HepG2 (cell line): ENCODE results near the gene FAM20C. TPM values are rescaled to one million over a fixed set of nuclear protein-coding genes. Genes with fewer than 3 reads are reported as not detected.

Experiments
- BCL6 ChIP-seq: IDR thresholded peaks from 2 replicates; pipeline ENCODE4 v1.6.1; 2016; ENCODE audit warnings: missing genetic modification reagents, missing compliant biosample characterization
- BORCS8-MEF2B ChIP-seq: sonication (generic); formaldehyde crosslinking; IDR thresholded peaks from 2 replicates; pipeline ENCODE4 v1.8.0; 2022; ENCODE audit warnings: mild to moderate bottlenecking, missing genetic modification reagents
- DRAP1 ChIP-seq: IDR thresholded peaks from 2 replicates; pipeline ENCODE4 v1.6.1; 2016; ENCODE audit warnings: missing genetic modification reagents, missing compliant biosample characterization
- FOXJ3 ChIP-seq: sonication (generic); formaldehyde crosslinking; IDR thresholded peaks from 2 replicates; pipeline ENCODE4 v1.4.0; 2020; ENCODE audit warnings: missing genetic modification reagents, mild to moderate bottlenecking, borderline replicate concordance
- GATA4 ChIP-seq: sonication (generic); IDR thresholded peaks from 2 replicates; pipeline ENCODE4 v1.6.1; 2016; ENCODE audit warnings: antibody characterized with exemption, low read depth, borderline replicate concordance
- IRF9 ChIP-seq: sonication (generic); formaldehyde crosslinking; IDR thresholded peaks from 2 replicates; pipeline ENCODE4 v1.8.0; 2022; ENCODE audit warnings: missing genetic modification reagents, mild to moderate bottlenecking, borderline replicate concordance
- MED13 ChIP-seq: sonication (generic); formaldehyde crosslinking; IDR thresholded peaks from 2 replicates; pipeline ENCODE4 v1.5.0; 2020; ENCODE audit warnings: missing genetic modification reagents
- MIER2 ChIP-seq: IDR thresholded peaks from 2 replicates; pipeline ENCODE4 v1.6.1; 2016; ENCODE audit warnings: missing biosample characterization, missing genetic modification reagents
- POGZ ChIP-seq: sonication (generic); formaldehyde crosslinking; IDR thresholded peaks from 2 replicates; pipeline ENCODE4 v1.4.0; 2020; ENCODE audit warnings: mild to moderate bottlenecking, missing genetic modification reagents
- STAT5B ChIP-seq: sonication (generic); formaldehyde crosslinking; IDR thresholded peaks from 2 replicates; pipeline ENCODE4 v1.4.0; 2020; ENCODE audit warnings: missing genetic modification reagents
- TBL1XR1 ChIP-seq: fragments of 150-350 bp; IDR thresholded peaks from 2 replicates; pipeline ENCODE4 v1.6.1; 2014; ENCODE audit warnings: borderline replicate concordance, low read length; ENCODE audit not compliant: partially characterized antibody
- TBX2 ChIP-seq: sonication (generic); formaldehyde crosslinking; IDR thresholded peaks from 2 replicates; pipeline ENCODE4 v1.5.0; 2020; ENCODE audit warnings: missing genetic modification reagents, mild to moderate bottlenecking, borderline replicate concordance
- TCF7L2 ChIP-seq: IDR thresholded peaks from 2 replicates; pipeline ENCODE4 v1.6.1; 2011; ENCODE audit warnings: mild to moderate bottlenecking, low read depth, low read length, moderate library complexity
- ZBTB38 ChIP-seq: sonication (generic); formaldehyde crosslinking; IDR thresholded peaks from 2 replicates; pipeline ENCODE4 v1.5.1; 2020; ENCODE audit warnings: mild to moderate bottlenecking, missing genetic modification reagents
- ZC3H4 ChIP-seq: sonication (generic); formaldehyde crosslinking; IDR thresholded peaks from 2 replicates; pipeline ENCODE4 v1.4.0; 2020; ENCODE audit warnings: missing genetic modification reagents, borderline replicate concordance
- ZNF276 ChIP-seq: sonication (generic); formaldehyde crosslinking; IDR thresholded peaks from 2 replicates; pipeline ENCODE4 v1.4.0; 2020; ENCODE audit warnings: mild to moderate bottlenecking, low read depth, missing genetic modification reagents
- ZNF33A ChIP-seq: sonication (generic); formaldehyde crosslinking; IDR thresholded peaks from 2 replicates; pipeline ENCODE4 v1.5.1; 2020; ENCODE audit warnings: missing genetic modification reagents, mild to moderate bottlenecking, moderate library complexity, borderline replicate concordance
- ZNF549 ChIP-seq: sonication (generic); formaldehyde crosslinking; IDR thresholded peaks from 2 replicates; pipeline ENCODE4 v1.5.0; 2020; ENCODE audit warnings: missing genetic modification reagents
- ZNF569 ChIP-seq: sonication (generic); formaldehyde crosslinking; IDR thresholded peaks from 2 replicates; pipeline ENCODE4 v1.5.0; 2020; ENCODE audit warnings: mild to moderate bottlenecking, missing genetic modification reagents, moderate library complexity, borderline replicate concordance
- ZNF570 ChIP-seq: sonication (generic); formaldehyde crosslinking; IDR thresholded peaks from 2 replicates; pipeline ENCODE4 v1.4.0; 2020; ENCODE audit warnings: mild to moderate bottlenecking, missing genetic modification reagents, borderline replicate concordance
- ZNF775 ChIP-seq: sonication (generic); formaldehyde crosslinking; IDR thresholded peaks from 2 replicates; pipeline ENCODE4 v1.4.0; 2020; ENCODE audit warnings: missing genetic modification reagents, mild to moderate bottlenecking, moderate library complexity, borderline replicate concordance
- ZNF839 ChIP-seq: sonication (generic); formaldehyde crosslinking; IDR thresholded peaks from 2 replicates; pipeline ENCODE4 v1.4.0; 2020; ENCODE audit warnings: missing genetic modification reagents, mild to moderate bottlenecking, borderline replicate concordance
- polyA plus RNA-seq, 8 experiments: library from polyadenylated mRNA; depleted of rRNA in 3 of 8; stranded (reverse) in 7 of 8; unstranded in 1 of 8; fragments of >200 nt; fragmentation: Illumina TruSeq in 4 of 8; extraction: Trizol in 4 of 8; gene quantifications; 2 replicates each; pipeline versions ENCODE4 v1.2.1 to v1.2.3, GENCODE V29; 2011 to 2016; ENCODE audit warnings: low read depth in 4 of 8, missing spikeins in 1 of 8, mixed read lengths in 1 of 8; ENCODE audit not compliant: insufficient read depth in 1 of 8
- total RNA-seq, 5 experiments: library from RNA; depleted of rRNA; stranded (reverse); fragments of >200 nt; fragmentation: Illumina TruSeq; extraction: Trizol; gene quantifications; 2 replicates each; pipeline ENCODE4 v1.2.3, GENCODE V29; 2016; ENCODE audit warnings: low read depth in 1 of 5
- TF ChIP-seq, protein P1 (sequence below): sonication (generic); formaldehyde crosslinking; IDR thresholded peaks from 2 replicates; pipeline ENCODE4 v1.8.1; 2023; ENCODE audit warnings: missing genetic modification reagents, mild to moderate bottlenecking, borderline replicate concordance
- TF ChIP-seq, protein P2 (sequence below): sonication (generic); formaldehyde crosslinking; IDR thresholded peaks from 2 replicates; pipeline ENCODE4 v1.4.0; 2020; ENCODE audit warnings: missing genetic modification reagents, mild to moderate bottlenecking, borderline replicate concordance

FAM20C gene
- total and polyA plus RNA-seq, 2 of the 13 experiments (the other 11 are each of a cell fraction or from before 2014, with no cell fraction given) = 11.9 to 19.9 TPM

GRCh38 chr7:148932-149790, 43.2 kb upstream of the FAM20C start (continued):
- TF ChIP-seq, protein P1, sequence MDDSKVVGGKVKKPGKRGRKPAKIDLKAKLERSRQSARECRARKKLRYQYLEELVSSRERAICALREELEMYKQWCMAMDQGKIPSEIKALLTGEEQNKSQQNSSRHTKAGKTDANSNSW (CRISPR knock-in tag) = no peak
- no peak for TF ChIP-seq FOXJ3
- TF ChIP-seq ZNF549 (CRISPR knock-in tag) = no peak
- no peak for TF ChIP-seq ZNF33A (CRISPR knock-in tag)
- no peak for TF ChIP-seq ZNF775 (CRISPR knock-in tag)
- peak; percentile 38; the same call in 1 of the 2 replicates for TF ChIP-seq ZBTB38 (CRISPR knock-in tag)
- no peak for TF ChIP-seq ZNF839
- no peak for TF ChIP-seq DRAP1 (CRISPR knock-in tag)
- no peak for TF ChIP-seq ZC3H4 (CRISPR knock-in tag)
- no peak for TF ChIP-seq ZNF569 (CRISPR knock-in tag)
- no peak for TF ChIP-seq BORCS8-MEF2B (CRISPR knock-in tag)
- no peak for TF ChIP-seq ZNF276
- TF ChIP-seq, protein P2, sequence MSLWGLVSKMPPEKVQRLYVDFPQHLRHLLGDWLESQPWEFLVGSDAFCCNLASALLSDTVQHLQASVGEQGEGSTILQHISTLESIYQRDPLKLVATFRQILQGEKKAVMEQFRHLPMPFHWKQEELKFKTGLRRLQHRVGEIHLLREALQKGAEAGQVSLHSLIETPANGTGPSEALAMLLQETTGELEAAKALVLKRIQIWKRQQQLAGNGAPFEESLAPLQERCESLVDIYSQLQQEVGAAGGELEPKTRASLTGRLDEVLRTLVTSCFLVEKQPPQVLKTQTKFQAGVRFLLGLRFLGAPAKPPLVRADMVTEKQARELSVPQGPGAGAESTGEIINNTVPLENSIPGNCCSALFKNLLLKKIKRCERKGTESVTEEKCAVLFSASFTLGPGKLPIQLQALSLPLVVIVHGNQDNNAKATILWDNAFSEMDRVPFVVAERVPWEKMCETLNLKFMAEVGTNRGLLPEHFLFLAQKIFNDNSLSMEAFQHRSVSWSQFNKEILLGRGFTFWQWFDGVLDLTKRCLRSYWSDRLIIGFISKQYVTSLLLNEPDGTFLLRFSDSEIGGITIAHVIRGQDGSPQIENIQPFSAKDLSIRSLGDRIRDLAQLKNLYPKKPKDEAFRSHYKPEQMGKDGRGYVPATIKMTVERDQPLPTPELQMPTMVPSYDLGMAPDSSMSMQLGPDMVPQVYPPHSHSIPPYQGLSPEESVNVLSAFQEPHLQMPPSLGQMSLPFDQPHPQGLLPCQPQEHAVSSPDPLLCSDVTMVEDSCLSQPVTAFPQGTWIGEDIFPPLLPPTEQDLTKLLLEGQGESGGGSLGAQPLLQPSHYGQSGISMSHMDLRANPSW = no peak
- TF ChIP-seq TBX2 (CRISPR knock-in tag) = no peak
- TF ChIP-seq MED13 (CRISPR knock-in tag) = no peak
- TF ChIP-seq GATA4 = no peak
- TF ChIP-seq ZNF570 = no peak
- TF ChIP-seq TBL1XR1 = no peak
- TF ChIP-seq MIER2 (CRISPR knock-in tag) = no peak
- no peak for TF ChIP-seq BCL6
- TF ChIP-seq POGZ (CRISPR knock-in tag) = peak; percentile 31; the same call in 1 of the 2 replicates
- TF ChIP-seq TCF7L2 = no peak
- no peak for TF ChIP-seq STAT5B (CRISPR knock-in tag)
- TF ChIP-seq IRF9 (CRISPR knock-in tag) = no peak
